GM18526 (cell line): Measurements from ENCODE around the gene DOK5.

Experiments used
- POLR2A ChIP-seq: IDR thresholded peaks from 3 replicates; pipeline ENCODE4 v1.6.1; 2011; ENCODE audit not compliant: insufficient read length; ENCODE audit errors: extremely low read depth

The DOK5 gene

DNA sequence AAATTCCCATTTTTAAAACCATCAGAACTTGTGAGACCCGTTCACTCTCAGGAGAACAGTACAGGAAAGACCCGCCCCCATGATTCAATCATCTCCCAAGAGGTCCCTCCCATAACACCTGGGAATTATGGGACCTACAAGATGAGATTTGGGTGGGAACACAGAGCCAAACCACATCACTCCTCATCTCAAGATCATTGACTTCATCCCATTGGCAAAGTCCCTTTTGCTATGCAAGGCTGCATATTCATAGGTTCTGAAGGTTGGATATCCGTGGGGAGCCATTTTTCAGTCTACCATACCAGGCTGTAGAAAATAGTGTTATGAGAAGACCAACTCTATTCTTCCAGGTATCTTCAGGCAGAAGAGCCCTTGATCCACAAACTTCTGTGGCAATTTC lies 219.1 kb downstream of the DOK5 start:
- no peak for TF ChIP-seq POLR2A

DNA sequence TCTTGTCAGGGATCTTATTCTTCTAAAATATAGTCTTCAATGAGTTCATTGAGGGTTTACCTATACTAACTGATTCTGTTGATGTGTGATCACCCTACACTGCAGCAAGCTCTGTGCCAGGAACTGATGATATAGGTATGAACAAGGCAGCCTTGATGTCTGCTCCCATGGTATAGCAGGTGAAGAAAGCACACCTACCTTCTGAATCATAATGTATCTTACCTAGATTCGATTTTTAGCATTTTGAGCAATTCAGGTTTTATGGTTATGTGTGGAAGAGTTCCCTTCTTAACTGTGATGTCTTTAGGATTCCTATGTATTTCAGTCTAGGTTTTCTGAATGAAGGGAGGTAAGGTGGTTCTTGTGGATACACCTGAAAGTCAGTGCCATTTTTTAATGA lies 223.0 kb downstream of the DOK5 start:
- no peak for TF ChIP-seq POLR2A
